GM12873 (cell line): ENCODE results near the gene ABHD2.

ENCODE experiments used
- CTCF ChIP-seq: IDR thresholded peaks from 2 replicates; pipeline ENCODE4 v1.5.1; 2012; ENCODE audit warnings: low read depth, mild to moderate bottlenecking, moderate library complexity, low read length, control low read depth; ENCODE audit not compliant: insufficient read depth; ENCODE audit errors: missing control alignments

Gene ABHD2

GRCh38 chr15:89187986-89188514 is 99.8 kb downstream of the ABHD2 start:
- no peak for TF ChIP-seq CTCF

GRCh38 chr15:89192136-89192535 is 103.9 kb downstream of the ABHD2 start:
- TF ChIP-seq CTCF, result no peak

- TF ChIP-seq CTCF, result no peak
Observed at GRCh38 chr15:89192766-89193165, 104.5 kb downstream of the ABHD2 start.

GRCh38 chr15:89194608-89195007 is 106.4 kb downstream of the ABHD2 start:
- TF ChIP-seq CTCF, result no peak

- TF ChIP-seq CTCF, result no peak
Observed at GRCh38 chr15:89195836-89196235, 107.6 kb downstream of the ABHD2 start.

GRCh38 chr15:89196241-89196640 is 108.0 kb downstream of the ABHD2 start:
- TF ChIP-seq CTCF, result no peak

GRCh38 chr15:89196994-89197393 is 108.7 kb downstream of the ABHD2 start:
- no peak for TF ChIP-seq CTCF
